Tibial nerve (tissue), 4 donors: ENCODE data around the gene RBM33. TPM values are rescaled to one million over a fixed set of nuclear protein-coding genes. Genes with fewer than 3 reads are reported as not detected.

Experiments used
- DNase-seq, 2 donors: peaks; one replicate each; pipeline ENCODE4 v3.0.0-alpha.2; 2019; ENCODE audit warnings: low spot score in 2 of 2
- H3K27ac ChIP-seq, 4 donors: fragments of 200-600 bp; sonication (generic) in 3 of 4; one replicate each; pipeline ENCODE4 v1.5.1; 2017 to 2019; ENCODE audit warnings: mild to moderate bottlenecking in 1 of 4
- H3K27me3 ChIP-seq, 2 donors: fragments of 200-600 bp; sonication (generic) in 1 of 2; one replicate each; pipeline versions ENCODE4 v1.5.1 to v1.6.0; 2017 to 2019
- H3K36me3 ChIP-seq, 3 donors: fragments of 200-600 bp; sonication (generic); one replicate each; pipeline ENCODE4 v1.5.1; 2018 to 2019
- H3K4me1 ChIP-seq, 4 donors: fragments of 200-600 bp; sonication (generic) in 3 of 4; one replicate each; pipeline ENCODE4 v1.5.1; 2017 to 2019
- H3K4me3 ChIP-seq, 4 donors: fragments of 200-600 bp; sonication (generic) in 3 of 4; one replicate each; pipeline ENCODE4 v1.5.1; 2017 to 2019; ENCODE audit warnings: mild to moderate bottlenecking in 1 of 4, moderate library complexity in 1 of 4
- H3K9me3 ChIP-seq, 4 donors: fragments of 200-600 bp; sonication (generic) in 3 of 4; one replicate each; pipeline ENCODE4 v1.5.1; 2017 to 2019
- EP300 ChIP-seq, 2 donors: sonication (generic); formaldehyde crosslinking; IDR thresholded peaks; one replicate each; pipeline ENCODE4 v1.6.1; 2017; ENCODE audit warnings: antibody characterized with exemption in 2 of 2, mild to moderate bottlenecking in 1 of 2
- POLR2A ChIP-seq, 2 donors: fragments of 450-650 bp; IDR thresholded peaks; one replicate each; pipeline ENCODE4 v1.6.1; 2017; ENCODE audit warnings: antibody characterized with exemption in 2 of 2, mild to moderate bottlenecking in 2 of 2, moderate library complexity in 2 of 2
- WGBS, 2 donors: methylation state at CpG; one replicate each; pipeline ENCODE4 v1.1.5; 2018; 5-methylcytosine and 5-hydroxymethylcytosine counted together
- total RNA-seq, 4 donors: library from RNA; depleted of rRNA; stranded (reverse); fragments of >200 nt; gene quantifications; one replicate each; pipeline ENCODE4 v1.1.0, GENCODE V29; 2016
- TF ChIP-seq, protein P1 (sequence below), 5 experiments: fragments of 200-600 bp in 3 of 5; fragments of 450-650 bp in 2 of 5; sonication (generic) in 3 of 5; IDR thresholded peaks; one replicate each; pipeline ENCODE4 v1.5.1; 2016 to 2019; ENCODE audit warnings: antibody characterized with exemption in 5 of 5, mild to moderate bottlenecking in 3 of 5, moderate library complexity in 2 of 5

RBM33 gene
- total RNA-seq, 4 donors from 2014 or later, result 85.0 to 92.4 (median 88.3) TPM

DNA sequence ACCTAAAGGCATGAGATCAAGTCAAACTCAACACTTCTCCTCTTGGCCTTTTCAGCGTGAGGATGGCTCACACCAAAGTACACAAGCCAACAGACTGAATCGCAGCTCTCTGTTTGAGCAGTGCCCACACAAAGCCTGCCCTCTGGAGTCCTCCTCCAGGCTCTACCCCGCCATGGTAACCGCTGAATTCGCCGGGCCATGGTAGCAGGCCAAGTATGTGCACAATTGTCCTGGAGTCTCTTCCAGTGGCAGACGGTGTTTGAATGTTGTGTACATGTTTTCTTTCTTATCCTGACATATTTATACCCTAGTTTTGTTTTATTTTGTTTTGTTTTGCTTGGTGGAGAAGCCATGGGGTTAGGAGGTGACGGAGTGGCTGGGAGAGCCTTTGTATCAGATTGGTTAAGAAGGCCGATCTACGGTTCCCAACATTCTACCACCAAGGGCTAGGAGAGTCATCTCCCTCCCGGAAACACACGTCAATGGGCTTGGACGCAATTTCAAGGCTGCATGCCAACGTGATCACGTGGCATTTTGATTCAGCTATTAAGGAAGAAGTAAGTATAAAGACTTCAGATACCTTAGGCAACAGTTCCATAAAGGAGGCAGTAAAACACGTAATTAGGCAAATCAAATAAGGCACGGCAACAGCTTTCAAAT, 179.9 kb downstream of the RBM33 start:
- Histone ChIP-seq H3K36me3 (no peaks in the 10 kb centered on the region), H3K9me3 (no peaks in the 10 kb centered on the region), H3K4me1 (no peaks in the 10 kb centered on the region), H3K27ac (no peak overlapping the region), H3K27me3 (peaks cover 0 to 4% of the 10 kb centered on the region in 2 donors), H3K4me3 (no peak overlapping the region)
- 82 to 87% methylated on average over 17 of the region's 17 CpGs for WGBS, 2 donors
- TF ChIP-seq, protein P1, sequence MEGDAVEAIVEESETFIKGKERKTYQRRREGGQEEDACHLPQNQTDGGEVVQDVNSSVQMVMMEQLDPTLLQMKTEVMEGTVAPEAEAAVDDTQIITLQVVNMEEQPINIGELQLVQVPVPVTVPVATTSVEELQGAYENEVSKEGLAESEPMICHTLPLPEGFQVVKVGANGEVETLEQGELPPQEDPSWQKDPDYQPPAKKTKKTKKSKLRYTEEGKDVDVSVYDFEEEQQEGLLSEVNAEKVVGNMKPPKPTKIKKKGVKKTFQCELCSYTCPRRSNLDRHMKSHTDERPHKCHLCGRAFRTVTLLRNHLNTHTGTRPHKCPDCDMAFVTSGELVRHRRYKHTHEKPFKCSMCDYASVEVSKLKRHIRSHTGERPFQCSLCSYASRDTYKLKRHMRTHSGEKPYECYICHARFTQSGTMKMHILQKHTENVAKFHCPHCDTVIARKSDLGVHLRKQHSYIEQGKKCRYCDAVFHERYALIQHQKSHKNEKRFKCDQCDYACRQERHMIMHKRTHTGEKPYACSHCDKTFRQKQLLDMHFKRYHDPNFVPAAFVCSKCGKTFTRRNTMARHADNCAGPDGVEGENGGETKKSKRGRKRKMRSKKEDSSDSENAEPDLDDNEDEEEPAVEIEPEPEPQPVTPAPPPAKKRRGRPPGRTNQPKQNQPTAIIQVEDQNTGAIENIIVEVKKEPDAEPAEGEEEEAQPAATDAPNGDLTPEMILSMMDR (IDR thresholded peaks at IDR 0.05), result no peak
- no peak for TF ChIP-seq EP300 (IDR thresholded peaks at IDR 0.05)
- no peak for TF ChIP-seq POLR2A (IDR thresholded peaks at IDR 0.05)
- no peak for DNase-seq

GRCh38 chr7:155825336-155825735, 180.9 kb downstream of the RBM33 start:
- TF ChIP-seq POLR2A (IDR thresholded peaks at IDR 0.05) (no peak), EP300 (IDR thresholded peaks at IDR 0.05) (no peak)
- TF ChIP-seq, protein P1 (IDR thresholded peaks at IDR 0.05), result no peak
- no peak overlapping the region for H3K27ac ChIP-seq

DNA sequence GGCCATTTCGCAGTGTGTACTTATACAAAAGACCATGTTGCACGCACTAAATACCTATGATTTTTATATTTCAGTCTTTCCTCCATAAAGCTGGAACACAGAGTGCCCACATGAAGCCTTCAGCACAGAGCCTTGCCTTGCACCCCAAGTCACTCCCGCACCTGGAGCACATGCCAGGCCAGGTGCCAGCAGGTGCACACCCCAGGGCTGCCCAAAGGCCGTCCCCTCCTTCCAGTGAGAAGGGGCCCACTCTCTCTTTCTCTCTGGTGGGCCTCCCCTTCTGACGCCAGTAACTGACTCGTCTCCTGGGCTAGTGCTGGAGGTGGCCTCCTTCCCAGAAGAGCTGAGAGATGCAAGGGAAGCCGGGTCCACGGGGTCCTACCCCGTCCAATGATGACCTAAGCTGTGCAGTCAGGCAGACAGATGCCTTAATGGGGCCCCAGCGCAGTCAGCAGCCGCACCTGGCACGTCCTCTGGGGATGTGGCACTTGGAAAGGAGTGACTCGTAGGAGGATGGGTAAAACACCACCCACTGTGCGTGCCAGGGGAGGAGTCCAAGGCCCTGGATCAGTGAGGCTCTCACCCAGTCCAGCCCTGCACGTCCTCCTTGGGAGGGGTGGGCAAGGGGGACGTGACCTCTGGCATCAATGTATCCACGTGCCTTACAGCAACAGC, 185.5 kb downstream of the RBM33 start:
- Histone ChIP-seq H3K36me3 (no peaks in the 10 kb centered on the region), H3K27ac (no peak overlapping the region), H3K27me3 (no peaks in the 10 kb centered on the region), H3K4me3 (no peak overlapping the region), H3K9me3 (no peaks in the 10 kb centered on the region), H3K4me1 (no peaks in the 10 kb centered on the region)
- no peak for DNase-seq
- 77% methylated on average over 16 to 17 of the region's 17 CpGs for WGBS, 2 donors
- TF ChIP-seq EP300 (IDR thresholded peaks at IDR 0.05) (no peak), POLR2A (IDR thresholded peaks at IDR 0.05) (no peak)
- TF ChIP-seq, protein P1 (IDR thresholded peaks at IDR 0.05), result no peak

More at GRCh38 chr7:155825336-155825735, 180.9 kb downstream of the RBM33 start:
- H3K4me1 ChIP-seq, result no peaks in the 10 kb centered on the region
- WGBS, 2 donors, result 52 to 53% methylated on average over 3 of the region's 3 CpGs
- no peaks in the 10 kb centered on the region for H3K36me3 ChIP-seq
- DNase-seq, result no peak
- peaks cover 0 to 4% of the 10 kb centered on the region in 2 donors for H3K27me3 ChIP-seq
- H3K9me3 ChIP-seq, result no peaks in the 10 kb centered on the region
- H3K4me3 ChIP-seq, result no peak overlapping the region

Other genes starting within 250 kb of the RBM33 start
- under 1 TPM in 2 of 4 donors, not detected in 2; under 0.01 to 0.98 TPM for gene EN2, start 186.5 kb upstream of the RBM33 start, total RNA-seq
- under 1 TPM in 1 of 4 donors, not detected in 3; 0.30 TPM for gene CNPY1, start 98.1 kb upstream of the RBM33 start, total RNA-seq
- gene SHH, start 167.8 kb downstream of the RBM33 start, total RNA-seq, result 10 to 100 TPM in 2 of 4 donors, 1 to 10 TPM in 2; 7.7 to 16.2 (median 11.3) TPM